GM18502 (cell line): Measurements from ENCODE around the gene YIF1B.
"Not testable (repeated sequence)": the region's sequence is repeated elsewhere in the genome, so short reads cannot be mapped to it uniquely, and the experiment has no call there.

ENCODE experiments used
- ATAC-seq: cut with Tn5 transposase; IDR thresholded peaks from one replicate; pipeline ENCODE4 v1.9.1; 2021; ENCODE audit warnings: mild to moderate bottlenecking; ENCODE audit not compliant: unreplicated experiment, poor library complexity

The YIF1B gene

GRCh38 chr19:38278751-38279150, 37.0 kb downstream of the YIF1B start:
- ATAC-seq = no peak

GRCh38 chr19:38277969-38278680, 37.6 kb downstream of the YIF1B start:
- ATAC-seq = no peak

GRCh38 chr19:38277549-38277948, 38.2 kb downstream of the YIF1B start:
- ATAC-seq = no peak

- no peak for ATAC-seq
These were observed 38.7 kb downstream of the YIF1B start for GRCh38 chr19:38276942-38277517.

- ATAC-seq = no peak
These were observed 41.0 kb downstream of the YIF1B start for GRCh38 chr19:38274739-38275138.

- ATAC-seq = no peak
These were observed 42.2 kb downstream of the YIF1B start for GRCh38 chr19:38273499-38273898.

- ATAC-seq = no peak
These were observed 45.1 kb downstream of the YIF1B start for GRCh38 chr19:38270587-38271167.

- ATAC-seq = no peak
These were observed 47.2 kb downstream of the YIF1B start for GRCh38 chr19:38268539-38268938.

GRCh38 chr19:38267761-38268483, 47.8 kb downstream of the YIF1B start:
- ATAC-seq = no peak

- no peak for ATAC-seq
These were observed 48.7 kb downstream of the YIF1B start for GRCh38 chr19:38266981-38267597.

- no peak for ATAC-seq
These were observed 49.8 kb downstream of the YIF1B start for GRCh38 chr19:38265921-38266429.

- ATAC-seq = no peak
These were observed 50.4 kb downstream of the YIF1B start for GRCh38 chr19:38265213-38265861.

- ATAC-seq = no peak
These were observed 51.1 kb downstream of the YIF1B start, which contains the start of gene SPINT2 for GRCh38 chr19:38264486-38265212. Gene SPINT2 (plus strand): TSS chr19:38264573. CDS start chr19:38264893, 320 bp downstream.

- no peak for ATAC-seq
These were observed 51.9 kb downstream of the YIF1B start for GRCh38 chr19:38263689-38264485.

- ATAC-seq = no peak
These were observed 53.0 kb downstream of the YIF1B start for GRCh38 chr19:38262585-38263268.

- ATAC-seq = not testable (repeated sequence)
These were observed 53.8 kb downstream of the YIF1B start for GRCh38 chr19:38261942-38262341.

GRCh38 chr19:38255383-38256014, 60.2 kb downstream of the YIF1B start:
- no peak for ATAC-seq
